Measurements from ENCODE around the gene SETD2.
"Not testable (repeated sequence)": the region's sequence is repeated elsewhere in the genome, so short reads cannot be mapped to it uniquely, and the experiment has no call there.

The SETD2 gene

GRCh38 chr3:47130557-47130956, 33.4 kb downstream of the SETD2 start:
- TF ChIP-seq CTCF (IDR thresholded peaks at IDR 0.05; ENCODE audit: insufficient read depth, low read length, poor library complexity, severe bottlenecking) = no peak
- Histone ChIP-seq H3K36me3 (ENCODE audit: control insufficient read depth, insufficient read depth, low read length) (no peaks in the 10 kb centered on the region; the same call in none of the 2 replicates), H3K27me3 (replicated peaks; ENCODE audit: control insufficient read depth, insufficient read depth, low read length) (no peaks in the 10 kb centered on the region), H3K4me3 (replicated peaks; ENCODE audit: low read depth, low read length) (no peak overlapping the region)
- DNase-seq (ENCODE audit: extremely low read depth, insufficient read length) = no peak

- no peak for DNase-seq (ENCODE audit: extremely low read depth, insufficient read length)
- TF ChIP-seq CTCF (IDR thresholded peaks at IDR 0.05; ENCODE audit: insufficient read depth, low read length, poor library complexity, severe bottlenecking) = no peak
- peaks cover 7% of the 10 kb centered on the region for H3K36me3 ChIP-seq (ENCODE audit: control insufficient read depth, insufficient read depth, low read length)
- H3K27me3 ChIP-seq (replicated peaks; ENCODE audit: control insufficient read depth, insufficient read depth, low read length) = no peaks in the 10 kb centered on the region
- no peak overlapping the region for H3K4me3 ChIP-seq (replicated peaks; ENCODE audit: low read depth, low read length)
Observed at GRCh38 chr3:47128137-47128536, 35.8 kb downstream of the SETD2 start.

GRCh38 chr3:47123857-47124256, 40.1 kb downstream of the SETD2 start:
- Histone ChIP-seq H3K27me3 (replicated peaks; ENCODE audit: control insufficient read depth, insufficient read depth, low read length) (no peaks in the 10 kb centered on the region), H3K36me3 (ENCODE audit: control insufficient read depth, insufficient read depth, low read length) (peaks cover 7% of the 10 kb centered on the region), H3K4me3 (replicated peaks; ENCODE audit: low read depth, low read length) (no peak overlapping the region)
- DNase-seq (ENCODE audit: extremely low read depth, insufficient read length) = no peak
- TF ChIP-seq CTCF (IDR thresholded peaks at IDR 0.05; ENCODE audit: insufficient read depth, low read length, poor library complexity, severe bottlenecking) = no peak

- Histone ChIP-seq H3K36me3 (ENCODE audit: control insufficient read depth, insufficient read depth, low read length) (peaks cover 7% of the 10 kb centered on the region), H3K4me3 (replicated peaks; ENCODE audit: low read depth, low read length) (no peak overlapping the region), H3K27me3 (replicated peaks; ENCODE audit: control insufficient read depth, insufficient read depth, low read length) (no peaks in the 10 kb centered on the region)
- no peak for TF ChIP-seq CTCF (IDR thresholded peaks at IDR 0.05; ENCODE audit: insufficient read depth, low read length, poor library complexity, severe bottlenecking)
- no peak for DNase-seq (ENCODE audit: extremely low read depth, insufficient read length)
Observed at GRCh38 chr3:47121409-47121808, 42.5 kb downstream of the SETD2 start.

- Histone ChIP-seq H3K27me3 (replicated peaks; ENCODE audit: control insufficient read depth, insufficient read depth, low read length) (no peaks in the 10 kb centered on the region), H3K36me3 (ENCODE audit: control insufficient read depth, insufficient read depth, low read length) (peaks cover 8% of the 10 kb centered on the region), H3K4me3 (replicated peaks; ENCODE audit: low read depth, low read length) (no peak overlapping the region)
- DNase-seq (ENCODE audit: extremely low read depth, insufficient read length) = no peak
- no peak for TF ChIP-seq CTCF (IDR thresholded peaks at IDR 0.05; ENCODE audit: insufficient read depth, low read length, poor library complexity, severe bottlenecking)
Observed at GRCh38 chr3:47120138-47120537, 43.8 kb downstream of the SETD2 start.

- not testable (repeated sequence) for H3K4me3 ChIP-seq (replicated peaks; ENCODE audit: low read depth, low read length); DNase-seq (ENCODE audit: extremely low read depth, insufficient read length); H3K36me3 ChIP-seq (ENCODE audit: control insufficient read depth, insufficient read depth, low read length); H3K27me3 ChIP-seq (replicated peaks; ENCODE audit: control insufficient read depth, insufficient read depth, low read length)
Observed at GRCh38 chr3:47119387-47119786, 44.5 kb downstream of the SETD2 start.

Data from GM06990 (cell line).